OCI-LY3 (cell line): ENCODE data around the gene SAE1.

Source experiments
- H2AFZ ChIP-seq: fragments of 200-600, 300-600 bp; shearing (Covaris generic); 2 replicates; pipeline ENCODE4 v1.6.0; 2014; ENCODE audit warnings: antibody characterized with exemption, low read depth, low read length
- H3K27ac ChIP-seq: fragments of 200-600, 300-600 bp; sonication (generic); 2 replicates; pipeline ENCODE4 v1.5.1; 2014; ENCODE audit warnings: mild to moderate bottlenecking, low read length, moderate library complexity, mixed read lengths
- H3K27me3 ChIP-seq: fragments of 200-600, 300-600 bp; sonication (generic); 2 replicates; pipeline ENCODE4 v1.6.1; 2014; ENCODE audit warnings: low read depth, low read length, mixed read lengths
- H3K36me3 ChIP-seq: fragments of 200-600, 300-600 bp; sonication (generic); replicated peaks from 2 replicates; pipeline ENCODE3; 2014; ENCODE audit warnings: low read depth, low read length, mixed read lengths
- H3K4me1 ChIP-seq: fragments of 300-600, 200-600 bp; sonication (generic); 2 replicates; pipeline ENCODE4 v1.6.1; 2014; ENCODE audit warnings: low read length, mixed read lengths
- H3K4me2 ChIP-seq: fragments of 200-600, 300-600 bp; sonication (generic); 2 replicates; pipeline ENCODE4 v1.6.1; 2014; ENCODE audit warnings: low read length, mixed read lengths
- H3K4me3 ChIP-seq: fragments of 300-600, 200-600 bp; sonication (generic); 2 replicates; pipeline ENCODE4 v1.5.1; 2014; ENCODE audit warnings: antibody characterized with exemption, mild to moderate bottlenecking, low read length, moderate library complexity
- H3K79me2 ChIP-seq: fragments of 300-600, 200-600 bp; shearing (Covaris generic); 2 replicates; pipeline ENCODE4 v1.6.1; 2014; ENCODE audit warnings: mild to moderate bottlenecking, low read length, mixed read lengths
- H3K9ac ChIP-seq: fragments of 300-600, 200-600 bp; shearing (Covaris generic); 2 replicates; pipeline ENCODE4 v1.6.0; 2014; ENCODE audit warnings: mild to moderate bottlenecking, low read length, moderate library complexity
- H3K9me3 ChIP-seq: fragments of 200-600, 300-600 bp; shearing (Covaris generic); 2 replicates; pipeline ENCODE4 v1.6.1; 2014; ENCODE audit warnings: low read length, mixed read lengths; ENCODE audit not compliant: insufficient read depth
- H4K20me1 ChIP-seq: fragments of 200-600, 300-600 bp; sonication (generic); 2 replicates; pipeline ENCODE4 v1.6.1; 2016; ENCODE audit warnings: low read length, mixed read lengths; ENCODE audit not compliant: insufficient read depth
- EZH2phosphoT487 ChIP-seq: fragments of 200-600 bp; shearing (Covaris generic); IDR thresholded peaks from 2 replicates; pipeline ENCODE4 v1.6.1; 2018; ENCODE audit warnings: antibody characterized with exemption, mixed run types, low read depth
- TF ChIP-seq, protein P1 (sequence below): fragments of 200-600, 300-600 bp; sonication (generic); IDR thresholded peaks from 2 replicates; pipeline ENCODE4 v1.5.1; 2014; ENCODE audit warnings: antibody characterized with exemption, low read length, low read depth

SAE1 gene

DNA sequence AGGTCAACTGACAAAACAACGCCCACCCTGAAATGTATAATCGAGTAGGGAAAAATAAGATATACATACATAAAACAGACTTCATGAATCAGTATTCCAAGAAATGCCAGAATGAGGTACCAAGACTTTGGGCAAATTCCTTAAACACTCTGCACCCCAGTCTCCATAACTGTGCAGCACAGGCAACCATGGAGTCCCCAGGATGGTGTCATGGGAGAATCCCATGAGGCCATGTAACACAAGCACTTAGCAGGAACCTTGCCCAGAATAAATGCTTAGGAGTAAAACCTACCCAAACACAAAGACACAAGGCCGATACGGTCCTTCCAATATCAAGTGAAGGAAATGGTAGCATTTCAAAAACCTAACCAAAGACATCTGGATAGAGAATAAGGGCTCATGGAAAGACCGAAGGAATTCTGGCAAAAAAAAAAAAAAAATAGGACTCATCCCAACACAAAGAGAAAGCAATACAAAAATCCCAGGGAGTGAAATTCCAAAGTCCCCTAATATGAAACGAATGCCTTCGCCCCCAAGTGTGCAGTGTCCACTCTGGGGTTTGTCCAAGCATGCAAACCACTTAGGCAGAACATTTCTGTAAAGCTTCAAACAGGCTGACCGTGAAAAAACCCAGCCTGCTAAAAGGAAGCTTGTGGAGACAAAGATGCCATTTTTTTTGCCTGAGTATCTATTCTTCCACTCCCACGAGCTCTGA is 28.1 kb upstream of the SAE1 start:
- Histone ChIP-seq H3K79me2 (peaks cover 100% of the 10 kb centered on the region), H2AFZ (no peak overlapping the region), H3K4me1 (no peaks in the 10 kb centered on the region), H3K27ac (no peak overlapping the region), H4K20me1 (peaks cover 61% of the 10 kb centered on the region), H3K4me2 (no peak overlapping the region), H3K9me3 (no peaks in the 10 kb centered on the region), H3K9ac (no peak overlapping the region), H3K36me3 (peaks cover 39% of the 10 kb centered on the region), H3K4me3 (no peak overlapping the region), H3K27me3 (no peaks in the 10 kb centered on the region)
- no peak for TF ChIP-seq EZH2phosphoT487
- TF ChIP-seq, protein P1, sequence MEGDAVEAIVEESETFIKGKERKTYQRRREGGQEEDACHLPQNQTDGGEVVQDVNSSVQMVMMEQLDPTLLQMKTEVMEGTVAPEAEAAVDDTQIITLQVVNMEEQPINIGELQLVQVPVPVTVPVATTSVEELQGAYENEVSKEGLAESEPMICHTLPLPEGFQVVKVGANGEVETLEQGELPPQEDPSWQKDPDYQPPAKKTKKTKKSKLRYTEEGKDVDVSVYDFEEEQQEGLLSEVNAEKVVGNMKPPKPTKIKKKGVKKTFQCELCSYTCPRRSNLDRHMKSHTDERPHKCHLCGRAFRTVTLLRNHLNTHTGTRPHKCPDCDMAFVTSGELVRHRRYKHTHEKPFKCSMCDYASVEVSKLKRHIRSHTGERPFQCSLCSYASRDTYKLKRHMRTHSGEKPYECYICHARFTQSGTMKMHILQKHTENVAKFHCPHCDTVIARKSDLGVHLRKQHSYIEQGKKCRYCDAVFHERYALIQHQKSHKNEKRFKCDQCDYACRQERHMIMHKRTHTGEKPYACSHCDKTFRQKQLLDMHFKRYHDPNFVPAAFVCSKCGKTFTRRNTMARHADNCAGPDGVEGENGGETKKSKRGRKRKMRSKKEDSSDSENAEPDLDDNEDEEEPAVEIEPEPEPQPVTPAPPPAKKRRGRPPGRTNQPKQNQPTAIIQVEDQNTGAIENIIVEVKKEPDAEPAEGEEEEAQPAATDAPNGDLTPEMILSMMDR = no peak

DNA sequence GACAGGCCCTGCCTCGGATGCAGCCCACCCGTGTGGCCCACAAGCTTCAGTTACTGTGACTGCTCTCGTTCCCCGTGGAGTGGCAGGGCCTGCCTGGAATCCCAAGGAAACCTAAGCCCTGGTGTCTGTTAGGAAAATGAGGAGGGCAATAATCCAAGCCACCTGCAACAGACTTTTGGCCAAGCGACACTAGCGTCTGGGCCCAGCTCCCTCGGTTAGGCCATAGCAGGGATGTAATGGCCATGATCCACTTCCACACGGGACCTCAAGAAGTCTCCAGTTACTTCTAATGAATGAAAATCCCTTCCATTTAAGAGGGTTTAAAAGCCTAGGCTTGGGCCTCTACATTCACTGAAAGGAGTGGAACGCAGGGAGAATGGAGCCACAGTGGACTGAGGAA is 26.0 kb upstream of the SAE1 start:
- Histone ChIP-seq H4K20me1 (peaks cover 44% of the 10 kb centered on the region), H3K4me2 (no peak overlapping the region), H3K27ac (no peak overlapping the region), H3K4me3 (no peak overlapping the region), H3K79me2 (peaks cover 100% of the 10 kb centered on the region), H3K9me3 (no peaks in the 10 kb centered on the region), H3K9ac (no peak overlapping the region), H3K4me1 (peaks cover 14% of the 10 kb centered on the region), H2AFZ (no peak overlapping the region), H3K36me3 (peaks cover 48% of the 10 kb centered on the region), H3K27me3 (no peaks in the 10 kb centered on the region)
- TF ChIP-seq EZH2phosphoT487 = no peak
- TF ChIP-seq, protein P1 = no peak

DNA sequence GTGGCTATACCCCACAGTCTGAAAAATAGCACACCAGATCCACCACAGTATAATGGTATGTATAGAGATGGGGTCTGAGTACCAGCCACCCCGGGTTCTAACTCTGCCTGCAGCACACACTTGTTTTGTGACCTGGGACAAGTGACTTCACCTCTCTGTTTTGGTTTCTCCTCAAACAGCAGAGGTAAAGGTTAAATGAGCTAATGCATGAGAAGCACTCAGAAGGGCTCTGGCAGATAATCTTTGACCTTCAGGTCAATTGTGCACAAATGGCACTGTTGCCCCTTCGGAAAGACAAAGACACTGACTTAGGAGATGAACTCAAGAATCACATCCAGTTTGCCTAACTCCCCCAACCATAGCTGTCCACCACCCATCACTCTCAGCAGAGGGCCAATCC is 24.8 kb upstream of the SAE1 start:
- Histone ChIP-seq H3K4me1 (peaks cover 21% of the 10 kb centered on the region), H3K79me2 (peaks cover 100% of the 10 kb centered on the region), H3K36me3 (peaks cover 56% of the 10 kb centered on the region), H2AFZ (no peak overlapping the region), H3K27me3 (no peaks in the 10 kb centered on the region), H3K4me3 (no peak overlapping the region), H3K4me2 (no peak overlapping the region), H3K9ac (no peak overlapping the region), H4K20me1 (peaks cover 35% of the 10 kb centered on the region), H3K9me3 (no peaks in the 10 kb centered on the region), H3K27ac (no peak overlapping the region)
- TF ChIP-seq, protein P1 = no peak
- TF ChIP-seq EZH2phosphoT487 = no peak

DNA sequence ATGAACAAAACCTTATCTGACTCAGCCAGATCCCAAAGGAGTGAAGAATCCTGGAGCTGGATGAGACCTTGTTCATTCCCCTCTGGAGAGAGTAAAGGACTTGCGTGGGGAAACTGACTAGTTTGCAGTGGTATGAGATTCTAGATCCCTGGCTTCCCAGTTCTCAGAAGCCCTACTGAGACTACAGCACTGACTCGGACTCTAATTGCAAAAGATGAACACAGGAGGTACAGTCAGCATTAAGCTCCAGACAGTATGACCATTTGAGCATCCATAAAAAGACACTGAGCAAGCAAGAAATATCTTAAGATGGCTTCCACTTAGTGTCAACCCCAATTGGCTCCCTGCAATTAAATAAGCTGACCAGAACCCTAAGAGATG is 23.8 kb upstream of the SAE1 start:
- TF ChIP-seq, protein P1 = no peak
- no peak for TF ChIP-seq EZH2phosphoT487
- Histone ChIP-seq H3K4me2 (no peak overlapping the region), H2AFZ (no peak overlapping the region), H3K4me1 (peaks cover 21% of the 10 kb centered on the region), H3K27ac (no peak overlapping the region), H3K4me3 (no peak overlapping the region), H3K27me3 (no peaks in the 10 kb centered on the region), H3K9ac (no peak overlapping the region), H3K9me3 (no peaks in the 10 kb centered on the region), H3K36me3 (peaks cover 62% of the 10 kb centered on the region), H4K20me1 (peaks cover 31% of the 10 kb centered on the region), H3K79me2 (peaks cover 100% of the 10 kb centered on the region)
